Right lobe of liver (tissue), 4 donors: ENCODE data around the gene C11orf54.

Experiments used
- CTCF ChIP-seq, 4 donors: fragments of 200-600 bp in 3 of 4; fragments of 450-650 bp in 1 of 4; IDR thresholded peaks; one replicate each; pipeline versions ENCODE4 v1.5.1 to v1.8.0; 2016 to 2022; ENCODE audit warnings: antibody characterized with exemption in 4 of 4, mild to moderate bottlenecking in 2 of 4
- POLR2A ChIP-seq: fragments of 450-650 bp; IDR thresholded peaks from one replicate; pipeline ENCODE4 v1.6.1; 2017; ENCODE audit warnings: antibody characterized with exemption, mild to moderate bottlenecking
- donor health status: DM: no; HTN: no; CAD: no.
- donor health status: DM: no; HTN: no; CAD: no.
- donor health status: DM: no; HTN: yes; CAD: no.

DNA sequence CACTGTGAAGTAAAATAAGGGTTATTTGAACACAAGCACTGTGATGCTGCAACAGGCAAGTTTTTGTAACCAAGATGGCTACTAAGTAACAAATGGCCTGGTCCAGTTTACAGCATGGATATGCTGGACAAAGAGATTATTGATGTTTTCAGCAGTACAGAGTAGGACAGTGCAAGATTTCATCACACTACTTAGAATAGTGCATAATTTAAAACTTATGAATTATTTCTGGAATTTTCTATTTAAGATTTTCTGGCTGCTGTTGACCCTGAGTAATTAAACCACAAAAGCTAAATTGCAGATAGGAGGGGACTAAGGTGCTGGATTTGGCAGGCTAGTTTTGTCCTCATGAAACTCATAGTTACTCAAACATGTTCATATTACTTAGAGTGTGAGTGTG, 46.9 kb upstream of the C11orf54 start:
- TF ChIP-seq CTCF (IDR thresholded peaks at IDR 0.05) = no peak
- TF ChIP-seq POLR2A = no peak
